Uterus (tissue), 2 donors: ENCODE measurements around the gene APPL2.

Experiments used
- CTCF ChIP-seq, 4 experiments: fragments of 200-600 bp in 2 of 4; fragments of 450-650 bp in 2 of 4; sonication (generic) in 2 of 4; IDR thresholded peaks; one replicate each; pipeline ENCODE4 v1.5.1; 2016 to 2019; ENCODE audit warnings: antibody characterized with exemption in 4 of 4, mild to moderate bottlenecking in 2 of 4, moderate library complexity in 1 of 4
- POLR2A ChIP-seq, 2 donors: fragments of 450-650 bp; IDR thresholded peaks; one replicate each; pipeline ENCODE4 v1.6.1; 2016; ENCODE audit warnings: antibody characterized with exemption in 2 of 2, mild to moderate bottlenecking in 1 of 2, moderate library complexity in 1 of 2

GRCh38 chr12:105177208-105177607 lies 58.8 kb downstream of the APPL2 start:
- TF ChIP-seq CTCF (IDR thresholded peaks at IDR 0.05) = no peak
- TF ChIP-seq POLR2A (IDR thresholded peaks at IDR 0.05) = no peak
